T-helper 2 cell (primary cell): ENCODE measurements around the gene NAPSA.
A peak's percentile ranks its signal among the peaks of the same experiment; 100 is the strongest.
"Not testable (repeated sequence)": the region's sequence is repeated elsewhere in the genome, so short reads cannot be mapped to it uniquely, and the experiment has no call there.

Experiments
- DNase-seq, 5 experiments: peaks; one replicate each; pipeline versions ENCODE4 v3.0.0 to v3.0.0-alpha.2; 2012 to 2022

The NAPSA gene

GRCh38 chr19:50358483-50359327, 6.7 kb downstream of the NAPSA start:
- peak; percentile 59 to 81 (median 66) for DNase-seq

DNA sequence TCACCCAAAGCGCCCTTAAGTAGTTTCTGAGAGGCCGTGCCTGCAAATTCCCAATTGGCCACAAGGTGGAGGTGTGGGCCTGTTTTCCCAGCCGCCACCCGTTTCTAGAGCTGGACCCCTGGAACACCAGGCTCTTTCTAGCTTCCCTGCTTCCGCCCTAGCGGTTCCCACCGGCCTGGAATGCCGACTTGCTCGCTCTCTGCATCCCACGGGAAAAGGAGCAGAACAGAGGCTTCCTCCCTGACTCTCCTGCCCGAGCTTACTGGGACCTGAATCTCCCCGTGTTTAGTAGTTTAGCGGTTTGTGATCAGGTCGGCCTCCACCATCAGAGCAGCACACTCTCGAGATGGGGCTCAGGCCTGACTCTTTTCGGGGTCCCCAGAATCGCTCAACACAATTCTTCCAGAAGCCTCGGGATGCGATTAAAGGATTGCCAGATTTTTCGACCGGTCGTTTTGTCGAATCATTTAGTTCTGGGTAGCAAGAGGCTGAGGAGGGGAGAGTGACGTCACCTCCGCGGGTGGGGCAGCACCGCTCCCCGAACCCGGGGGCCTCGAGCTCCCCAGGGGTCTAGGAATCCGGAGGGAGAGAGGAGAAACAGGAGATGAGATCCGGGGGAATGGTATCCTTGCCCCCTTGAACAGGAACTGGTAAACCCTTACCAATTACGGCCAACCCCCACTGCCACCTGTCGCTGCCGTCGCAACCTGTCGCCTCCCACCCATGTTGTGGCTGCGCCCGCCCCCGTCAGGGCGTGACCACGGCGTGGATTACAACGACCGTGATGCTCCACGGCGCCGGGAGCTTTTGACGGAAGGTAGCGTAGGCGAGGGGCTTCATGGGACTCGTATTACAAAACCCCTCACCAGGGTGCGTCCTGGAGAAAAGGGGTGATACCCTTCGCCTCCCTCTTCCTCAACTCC, 8.0 kb downstream of the NAPSA start:
- DNase-seq, result peak; percentile 72 to 90 (median 81)

GRCh38 chr19:50356691-50357177, 8.7 kb downstream of the NAPSA start:
- no peak for DNase-seq

DNA sequence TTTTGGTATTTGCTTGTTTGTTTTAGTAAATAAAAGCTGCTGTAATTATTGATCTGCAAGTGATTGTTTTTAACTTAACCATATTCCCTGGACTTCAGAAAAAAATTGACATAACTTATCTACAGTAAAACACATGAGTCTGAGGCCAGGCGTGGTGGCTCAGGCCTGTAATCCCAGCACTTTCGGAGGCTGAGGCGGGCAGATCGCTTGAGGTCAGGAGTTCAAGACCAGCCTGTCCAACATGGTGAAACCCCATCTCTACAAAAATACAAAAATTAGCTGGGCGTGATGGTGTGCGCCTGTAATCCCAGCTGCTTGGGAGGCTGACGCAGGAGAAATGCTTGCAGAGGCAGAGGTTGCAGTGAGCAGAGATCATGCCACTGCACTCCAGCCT, 12.0 kb downstream of the NAPSA start:
- DNase-seq, result not testable (repeated sequence)

GRCh38 chr19:50352242-50352641, 13.2 kb downstream of the NAPSA start:
- no peak for DNase-seq

GRCh38 chr19:50349277-50350057, 16.0 kb downstream of the NAPSA start:
- no peak for DNase-seq

GRCh38 chr19:50347089-50347581, 18.3 kb downstream of the NAPSA start:
- peak in 1 of 5 experiments; percentile 74 for DNase-seq

DNA sequence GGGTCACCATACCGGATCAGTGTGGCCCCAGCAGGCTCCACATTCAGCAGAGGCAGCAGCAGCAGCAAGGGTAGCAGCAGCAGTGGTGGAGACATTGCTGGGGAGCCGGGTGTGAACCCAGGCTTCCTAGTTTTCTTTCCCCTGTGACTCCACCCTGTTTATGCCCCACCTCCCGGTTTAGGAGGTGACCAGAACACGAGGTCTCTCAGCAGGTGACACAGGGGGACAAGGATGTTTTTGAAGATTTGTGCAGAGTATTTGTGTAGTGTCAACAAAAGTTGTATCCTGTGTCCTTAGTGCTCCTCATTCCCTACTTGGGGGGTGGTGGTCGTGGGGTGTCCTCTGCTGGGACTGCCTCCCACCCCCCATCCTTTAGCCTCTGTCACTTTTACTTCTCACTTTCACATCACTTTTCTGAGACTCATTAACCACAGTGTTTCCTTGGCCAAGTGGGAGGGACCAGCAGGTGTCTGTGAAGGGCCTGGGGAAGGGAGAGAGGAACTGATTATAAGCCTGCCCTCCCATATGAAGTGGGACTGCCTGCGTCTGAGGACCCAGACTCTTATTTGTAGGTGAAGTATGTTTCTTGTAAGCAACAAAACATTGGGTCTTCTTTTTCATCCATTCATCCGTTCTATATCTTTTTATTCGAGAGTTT, 20.6 kb downstream of the NAPSA start:
- no peak for DNase-seq

GRCh38 chr19:50341091-50341564, 24.3 kb downstream of the NAPSA start:
- no peak for DNase-seq

DNA sequence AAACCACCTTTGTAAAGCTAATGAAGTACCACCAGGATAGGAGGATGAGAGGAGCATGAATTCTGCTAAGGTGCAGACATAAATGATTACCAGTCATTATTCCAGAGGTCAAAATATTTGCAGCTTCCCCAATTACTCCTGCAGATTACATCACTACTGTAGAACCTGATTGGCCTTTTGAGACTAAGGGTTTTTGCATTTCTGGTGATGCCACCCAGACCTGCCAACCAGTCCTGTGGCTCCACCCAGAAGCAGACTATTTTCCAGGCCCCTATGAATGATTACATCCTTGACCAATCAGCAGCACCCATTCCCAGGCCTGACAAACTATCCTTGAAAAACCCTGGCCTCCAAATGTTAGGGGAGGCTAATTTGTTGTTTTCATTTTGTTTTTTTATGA, 25.1 kb downstream of the NAPSA start:
- no peak for DNase-seq

DNA sequence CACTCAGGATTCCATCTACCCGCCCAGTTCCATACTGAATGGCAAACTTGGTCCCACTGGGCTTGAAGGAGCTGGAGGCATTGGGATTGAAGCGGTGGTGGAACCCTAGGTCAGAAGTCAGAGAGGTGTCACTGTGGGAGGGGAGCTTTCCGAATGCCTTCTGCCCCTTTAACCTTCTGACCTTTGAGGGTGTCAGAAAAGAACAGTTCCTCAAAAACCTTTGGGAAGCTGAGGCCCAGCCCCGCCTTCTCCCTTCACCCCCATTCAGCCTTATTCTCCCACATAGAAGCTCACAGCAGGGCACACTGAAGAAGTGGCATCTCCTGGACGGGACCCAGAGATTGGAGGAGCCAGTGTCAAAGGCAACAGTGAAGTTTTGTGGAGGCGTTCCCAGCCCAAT, 28.4 kb downstream of the NAPSA start:
- DNase-seq, result not testable (repeated sequence)

DNA sequence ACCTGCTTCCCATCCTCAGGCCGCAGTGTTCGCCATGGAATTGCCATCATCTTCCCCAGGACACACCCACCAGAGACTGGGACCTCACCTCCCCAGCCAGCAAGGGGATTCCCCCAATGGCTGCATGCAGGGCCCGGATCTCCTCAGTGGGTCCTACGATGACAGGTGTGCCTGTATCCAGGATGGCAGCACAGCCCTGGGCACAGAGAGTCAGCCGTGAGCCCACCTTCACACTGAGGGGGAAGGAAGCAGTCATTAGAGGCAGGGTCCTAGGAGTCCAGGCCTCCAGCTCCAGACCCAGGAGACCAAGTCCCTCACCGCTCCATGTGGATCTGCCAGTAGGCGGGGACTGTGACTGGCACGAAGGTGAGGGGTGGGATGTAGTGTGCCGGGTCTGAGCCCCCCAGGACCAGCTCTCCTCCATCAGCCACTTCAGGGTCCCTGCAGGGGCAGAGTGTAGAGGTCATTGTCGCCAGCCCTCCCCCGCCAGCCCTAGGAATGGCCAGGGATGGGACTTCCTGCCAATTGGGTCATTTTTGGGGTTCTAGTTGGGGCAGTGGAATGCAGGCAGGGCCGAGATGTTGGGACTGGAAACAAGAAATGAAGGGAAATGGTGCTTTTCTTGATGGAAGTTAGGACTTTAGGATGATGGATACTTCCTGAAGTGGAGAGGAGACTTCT, 30.6 kb downstream of the NAPSA start:
- DNase-seq, result no peak

DNA sequence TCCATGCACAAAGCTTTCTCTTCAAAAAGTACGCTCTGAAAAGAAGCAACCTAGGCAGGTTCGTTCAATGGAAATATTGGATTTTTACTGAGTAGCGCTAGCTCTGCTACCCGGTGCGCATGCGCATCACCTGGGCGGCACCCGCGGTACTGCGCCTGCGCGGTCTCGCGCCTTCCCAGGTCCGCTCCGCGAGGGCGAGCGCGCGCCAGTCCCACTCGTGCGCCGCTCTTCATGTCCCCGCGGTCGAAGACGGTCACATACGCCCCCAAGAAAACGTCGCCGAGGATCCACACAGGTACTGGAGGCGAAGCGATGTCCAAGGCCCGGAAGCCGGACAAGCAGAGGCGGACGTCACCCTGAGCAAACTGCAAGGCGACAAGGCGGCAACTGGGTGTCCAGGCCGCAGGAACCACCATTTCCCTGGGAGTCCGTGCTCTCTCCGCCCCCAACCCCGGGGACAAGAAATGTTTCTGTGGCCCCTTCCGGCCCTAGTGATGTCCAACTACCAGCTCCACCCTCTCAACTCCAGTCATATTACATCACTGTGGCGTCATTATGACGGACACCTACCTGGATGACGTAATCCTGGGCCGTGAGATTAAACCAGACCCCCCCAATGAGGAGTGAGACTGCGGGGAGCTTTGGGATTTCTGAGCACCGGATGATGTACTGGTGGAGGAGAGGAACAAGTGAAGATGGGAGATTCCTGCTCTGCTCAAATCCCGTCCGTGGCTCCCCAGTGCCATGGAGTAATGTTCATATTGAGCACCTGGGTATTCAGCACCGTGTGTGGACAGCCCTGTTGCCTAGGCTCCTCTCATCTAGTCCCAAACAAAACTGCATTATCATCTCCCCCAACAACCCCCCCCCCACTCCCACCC, 31.5 kb downstream of the NAPSA start:
- peak in 4 of 5 experiments; percentile 68 to 79 (median 76) for DNase-seq

DNA sequence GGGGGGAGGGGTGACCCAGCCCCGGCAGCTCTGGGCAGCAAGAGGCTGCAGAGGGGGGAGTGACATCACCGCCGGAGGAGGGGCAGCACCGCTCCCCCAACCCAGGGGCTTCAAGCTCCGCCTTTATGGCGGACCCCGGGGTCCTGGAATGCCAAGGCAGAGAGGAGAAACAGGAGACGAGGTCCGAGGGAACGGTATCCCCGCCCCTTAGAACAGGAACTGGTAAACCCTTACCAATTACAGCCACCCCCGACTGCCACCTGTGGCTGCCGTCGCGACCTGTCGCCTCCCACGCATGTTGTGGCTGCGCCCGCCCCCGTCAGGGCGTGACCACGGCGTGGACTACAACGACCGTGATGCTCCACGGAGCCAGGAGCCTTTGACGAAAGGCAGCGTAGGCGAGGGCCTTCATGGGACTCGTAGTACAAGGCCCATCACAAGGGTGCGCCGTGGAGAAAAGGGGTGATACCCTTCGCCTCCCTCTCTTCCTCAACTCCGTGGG, 32.2 kb downstream of the NAPSA start:
- DNase-seq, result peak; percentile 76 to 99 (median 88)

DNA sequence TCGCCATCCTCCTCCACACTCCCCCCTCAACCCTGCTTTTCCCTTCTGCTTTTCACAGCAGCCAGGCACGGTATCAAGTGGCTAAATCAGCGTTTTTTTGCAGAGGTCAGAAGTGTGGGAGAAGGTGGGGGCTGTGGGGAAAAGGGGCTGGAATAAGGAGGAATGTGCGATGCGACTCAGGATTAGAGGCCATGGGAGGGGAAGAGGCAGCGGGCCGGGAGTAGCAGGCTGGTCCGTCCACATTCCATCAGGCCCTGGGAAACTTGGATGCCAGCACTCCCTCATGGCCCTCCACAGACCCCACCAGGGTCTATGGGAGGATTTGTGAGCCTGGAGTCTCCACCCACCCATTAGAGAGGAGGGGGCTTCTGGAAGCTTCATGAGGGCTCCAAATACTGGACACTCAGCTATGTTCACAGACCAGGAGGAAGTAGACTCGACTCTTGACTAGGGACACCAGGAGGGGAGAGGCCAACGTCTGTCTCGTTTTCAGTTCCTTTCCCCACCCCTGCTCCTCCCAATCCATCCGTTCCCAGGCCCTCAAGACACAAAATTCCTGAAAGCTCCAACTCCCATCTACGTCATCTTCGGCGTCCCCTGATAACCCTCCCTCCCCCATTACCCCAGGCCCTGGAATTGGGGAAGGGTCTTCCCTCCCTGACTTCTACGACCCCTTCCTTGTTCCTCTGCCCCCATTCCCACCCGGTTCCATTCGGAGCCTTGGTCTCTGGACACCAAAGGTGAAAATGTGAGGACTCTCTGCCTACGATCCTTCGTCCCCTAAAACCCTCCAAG, 33.0 kb downstream of the NAPSA start:
- no peak for DNase-seq

DNA sequence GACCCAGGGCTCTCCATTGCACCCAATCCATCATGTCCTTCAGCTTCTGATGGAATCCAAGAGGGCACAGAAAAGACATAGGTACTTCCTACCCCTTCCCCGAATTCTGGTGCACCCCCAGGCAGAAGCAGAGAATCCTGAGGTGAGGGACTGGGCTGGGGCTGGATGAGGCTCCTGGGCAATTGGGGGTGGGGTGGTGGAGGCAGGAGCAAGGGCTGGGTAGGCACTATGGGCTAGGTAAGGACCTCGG, 33.5 kb downstream of the NAPSA start:
- DNase-seq, result no peak

- DNase-seq, result no peak
Observed at GRCh38 chr19:50331221-50331993, 34.0 kb downstream of the NAPSA start.

DNA sequence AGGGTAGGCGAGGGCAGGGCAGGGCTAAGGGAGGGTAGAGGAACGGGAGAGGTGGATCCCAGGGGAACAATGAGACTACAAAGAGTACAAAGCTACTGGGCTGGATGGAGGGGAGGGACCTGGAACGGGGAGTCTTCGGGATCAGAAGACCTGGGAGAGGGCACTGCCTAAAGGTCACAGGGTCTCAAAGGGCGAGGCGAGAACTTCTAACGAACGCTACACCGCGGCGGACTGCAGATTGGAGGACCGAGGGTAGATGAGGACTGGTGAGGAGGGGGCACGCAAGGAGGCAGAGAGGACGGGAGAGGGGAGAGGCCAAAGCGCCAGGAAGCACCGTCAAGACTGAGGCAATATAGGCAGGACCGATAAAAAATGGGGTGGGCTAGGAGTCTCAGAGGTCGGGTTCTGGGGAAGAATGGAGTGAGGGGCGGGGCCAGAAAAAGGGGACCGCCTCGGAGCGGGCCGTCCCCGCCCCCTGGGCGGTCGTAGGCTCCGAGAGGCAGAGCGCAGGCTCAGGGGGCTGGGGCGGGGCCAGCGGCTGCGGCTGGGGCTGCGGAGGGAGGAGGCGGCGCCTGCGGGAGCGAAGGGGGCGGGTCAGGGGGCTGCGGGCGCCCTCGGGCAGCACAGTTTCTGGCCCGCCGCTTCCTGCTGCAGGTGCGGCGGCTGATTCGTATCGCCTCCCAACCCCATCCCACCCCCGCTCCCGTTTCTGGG, 34.9 kb downstream of the NAPSA start:
- peak; percentile 59 to 96 (median 73) for DNase-seq
